ENCODE data around the gene PRPF38B. TPM values are rescaled to one million over a fixed set of nuclear protein-coding genes. Genes with fewer than 3 reads are reported as not detected.

Gene PRPF38B
- total RNA-seq, 1 experiment from 2014 or later, result 50.5 TPM

DNA sequence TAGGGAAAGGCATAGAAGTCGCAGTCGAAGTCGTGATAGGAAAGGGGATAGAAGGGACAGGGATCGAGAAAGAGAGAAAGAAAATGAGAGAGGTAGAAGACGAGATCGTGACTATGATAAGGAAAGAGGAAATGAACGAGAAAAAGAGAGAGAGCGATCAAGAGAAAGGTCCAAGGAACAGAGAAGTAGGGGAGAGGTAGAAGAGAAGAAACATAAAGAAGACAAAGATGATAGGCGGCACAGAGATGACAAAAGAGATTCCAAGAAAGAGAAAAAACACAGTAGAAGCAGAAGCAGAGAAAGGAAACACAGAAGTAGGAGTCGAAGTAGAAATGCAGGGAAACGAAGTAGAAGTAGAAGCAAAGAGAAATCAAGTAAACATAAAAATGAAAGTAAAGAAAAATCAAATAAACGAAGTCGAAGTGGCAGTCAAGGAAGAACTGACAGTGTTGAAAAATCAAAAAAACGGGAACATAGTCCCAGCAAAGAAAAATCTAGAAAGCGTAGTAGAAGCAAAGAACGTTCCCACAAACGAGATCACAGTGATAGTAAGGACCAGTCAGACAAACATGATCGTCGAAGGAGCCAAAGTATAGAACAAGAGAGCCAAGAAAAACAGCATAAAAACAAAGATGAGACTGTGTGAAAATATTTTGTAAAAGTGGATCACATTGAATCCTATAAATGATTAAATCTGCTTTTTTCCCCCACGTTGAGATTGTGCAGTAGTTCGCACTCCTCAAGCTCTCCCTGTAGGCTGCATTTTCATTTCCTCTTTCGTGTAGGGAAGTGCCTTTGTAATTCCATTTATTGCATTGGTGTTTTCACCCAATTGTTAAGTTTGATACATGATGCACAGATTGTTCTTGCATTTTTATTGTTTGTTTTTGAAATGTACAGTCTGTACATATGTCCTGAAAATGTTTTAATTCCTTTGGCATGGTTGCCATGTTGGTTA, 7.5 kb downstream of the PRPF38B start (continued):
- TF ChIP-seq, protein P1, sequence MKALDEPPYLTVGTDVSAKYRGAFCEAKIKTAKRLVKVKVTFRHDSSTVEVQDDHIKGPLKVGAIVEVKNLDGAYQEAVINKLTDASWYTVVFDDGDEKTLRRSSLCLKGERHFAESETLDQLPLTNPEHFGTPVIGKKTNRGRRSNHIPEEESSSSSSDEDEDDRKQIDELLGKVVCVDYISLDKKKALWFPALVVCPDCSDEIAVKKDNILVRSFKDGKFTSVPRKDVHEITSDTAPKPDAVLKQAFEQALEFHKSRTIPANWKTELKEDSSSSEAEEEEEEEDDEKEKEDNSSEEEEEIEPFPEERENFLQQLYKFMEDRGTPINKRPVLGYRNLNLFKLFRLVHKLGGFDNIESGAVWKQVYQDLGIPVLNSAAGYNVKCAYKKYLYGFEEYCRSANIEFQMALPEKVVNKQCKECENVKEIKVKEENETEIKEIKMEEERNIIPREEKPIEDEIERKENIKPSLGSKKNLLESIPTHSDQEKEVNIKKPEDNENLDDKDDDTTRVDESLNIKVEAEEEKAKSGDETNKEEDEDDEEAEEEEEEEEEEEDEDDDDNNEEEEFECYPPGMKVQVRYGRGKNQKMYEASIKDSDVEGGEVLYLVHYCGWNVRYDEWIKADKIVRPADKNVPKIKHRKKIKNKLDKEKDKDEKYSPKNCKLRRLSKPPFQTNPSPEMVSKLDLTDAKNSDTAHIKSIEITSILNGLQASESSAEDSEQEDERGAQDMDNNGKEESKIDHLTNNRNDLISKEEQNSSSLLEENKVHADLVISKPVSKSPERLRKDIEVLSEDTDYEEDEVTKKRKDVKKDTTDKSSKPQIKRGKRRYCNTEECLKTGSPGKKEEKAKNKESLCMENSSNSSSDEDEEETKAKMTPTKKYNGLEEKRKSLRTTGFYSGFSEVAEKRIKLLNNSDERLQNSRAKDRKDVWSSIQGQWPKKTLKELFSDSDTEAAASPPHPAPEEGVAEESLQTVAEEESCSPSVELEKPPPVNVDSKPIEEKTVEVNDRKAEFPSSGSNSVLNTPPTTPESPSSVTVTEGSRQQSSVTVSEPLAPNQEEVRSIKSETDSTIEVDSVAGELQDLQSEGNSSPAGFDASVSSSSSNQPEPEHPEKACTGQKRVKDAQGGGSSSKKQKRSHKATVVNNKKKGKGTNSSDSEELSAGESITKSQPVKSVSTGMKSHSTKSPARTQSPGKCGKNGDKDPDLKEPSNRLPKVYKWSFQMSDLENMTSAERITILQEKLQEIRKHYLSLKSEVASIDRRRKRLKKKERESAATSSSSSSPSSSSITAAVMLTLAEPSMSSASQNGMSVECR (CRISPR knock-in tag; IDR thresholded peaks at IDR 0.05; ENCODE audit: borderline replicate concordance), result no peak
- TF ChIP-seq ZNF423 (CRISPR knock-in tag; IDR thresholded peaks at IDR 0.05) (no peak), ZNF138 (CRISPR knock-in tag; conservative IDR thresholded peaks at IDR 0.05) (no peak), JUN (CRISPR knock-in tag; IDR thresholded peaks at IDR 0.05) (no peak), ESRRA (CRISPR knock-in tag; IDR thresholded peaks at IDR 0.05; ENCODE audit: borderline replicate concordance) (no peak), FOXJ3 (CRISPR knock-in tag; IDR thresholded peaks at IDR 0.05; ENCODE audit: borderline replicate concordance) (no peak), ZNF416 (CRISPR knock-in tag; IDR thresholded peaks at IDR 0.05) (no peak)
- TF ChIP-seq, protein P2, sequence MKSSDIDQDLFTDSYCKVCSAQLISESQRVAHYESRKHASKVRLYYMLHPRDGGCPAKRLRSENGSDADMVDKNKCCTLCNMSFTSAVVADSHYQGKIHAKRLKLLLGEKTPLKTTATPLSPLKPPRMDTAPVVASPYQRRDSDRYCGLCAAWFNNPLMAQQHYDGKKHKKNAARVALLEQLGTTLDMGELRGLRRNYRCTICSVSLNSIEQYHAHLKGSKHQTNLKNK (CRISPR knock-in tag; IDR thresholded peaks at IDR 0.05), result no peak
- TF ChIP-seq, protein P3, sequence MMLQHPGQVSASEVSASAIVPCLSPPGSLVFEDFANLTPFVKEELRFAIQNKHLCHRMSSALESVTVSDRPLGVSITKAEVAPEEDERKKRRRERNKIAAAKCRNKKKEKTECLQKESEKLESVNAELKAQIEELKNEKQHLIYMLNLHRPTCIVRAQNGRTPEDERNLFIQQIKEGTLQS (CRISPR knock-in tag; conservative IDR thresholded peaks at IDR 0.05), result no peak

DNA sequence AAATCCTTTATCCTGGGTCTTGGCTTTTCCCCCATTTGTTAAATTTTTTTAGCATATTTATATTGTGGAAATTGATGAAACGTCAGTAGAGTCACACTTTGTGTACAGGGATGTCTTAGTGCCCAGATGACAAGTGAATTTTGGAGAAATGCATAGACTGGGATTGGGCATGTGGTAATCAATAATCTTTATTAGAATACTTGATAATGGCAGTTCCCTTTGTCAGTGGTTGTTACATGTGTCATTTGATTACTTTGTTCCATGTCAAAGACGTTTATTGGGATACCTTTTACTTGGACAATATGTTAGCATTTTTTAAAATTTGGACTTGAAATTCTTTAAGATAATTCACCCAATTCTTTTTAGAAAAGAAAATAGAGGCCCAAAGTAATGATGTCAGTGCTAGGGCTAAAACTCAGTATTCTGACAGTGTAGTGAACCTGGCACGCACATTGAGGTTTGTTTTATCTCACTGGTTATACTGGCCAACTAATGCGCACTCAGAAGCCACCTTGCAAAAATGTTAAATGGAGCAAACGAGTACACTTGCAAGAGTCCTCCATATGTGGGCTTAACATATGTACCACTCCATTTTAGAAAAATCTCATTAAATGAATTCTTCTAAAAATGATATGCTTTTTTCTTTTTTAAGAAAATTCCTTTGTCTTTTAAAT, 9.2 kb downstream of the PRPF38B start:
- no peaks in the 10 kb centered on the region for H3K27me3 Mint-ChIP-seq (ENCODE audit: low read depth)
- ChIA-PET POLR2A (no interaction called here), CTCF (no interaction called here)
- no peak overlapping the region for H3K4me3 Mint-ChIP-seq
- ATAC-seq (no peak), DNase-seq (ENCODE audit: low spot score) (no peak)
- no peak overlapping the region for H3K27ac Mint-ChIP-seq
- no peaks in the 10 kb centered on the region for H3K4me1 Mint-ChIP-seq
- peaks cover 56% of the 10 kb centered on the region for H3K36me3 Mint-ChIP-seq
- no peaks in the 10 kb centered on the region for H3K9me3 Mint-ChIP-seq
- TF ChIP-seq, protein P4, sequence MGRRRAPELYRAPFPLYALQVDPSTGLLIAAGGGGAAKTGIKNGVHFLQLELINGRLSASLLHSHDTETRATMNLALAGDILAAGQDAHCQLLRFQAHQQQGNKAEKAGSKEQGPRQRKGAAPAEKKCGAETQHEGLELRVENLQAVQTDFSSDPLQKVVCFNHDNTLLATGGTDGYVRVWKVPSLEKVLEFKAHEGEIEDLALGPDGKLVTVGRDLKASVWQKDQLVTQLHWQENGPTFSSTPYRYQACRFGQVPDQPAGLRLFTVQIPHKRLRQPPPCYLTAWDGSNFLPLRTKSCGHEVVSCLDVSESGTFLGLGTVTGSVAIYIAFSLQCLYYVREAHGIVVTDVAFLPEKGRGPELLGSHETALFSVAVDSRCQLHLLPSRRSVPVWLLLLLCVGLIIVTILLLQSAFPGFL (CRISPR knock-in tag; IDR thresholded peaks at IDR 0.05; ENCODE audit: borderline replicate concordance), result no peak
- TF ChIP-seq RELA (CRISPR knock-in tag; IDR thresholded peaks at IDR 0.05; ENCODE audit: borderline replicate concordance) (no peak), HMGA2 (CRISPR knock-in tag; IDR thresholded peaks at IDR 0.05) (no peak), FOXK1 (CRISPR knock-in tag; IDR thresholded peaks at IDR 0.05) (no peak), RORB (CRISPR knock-in tag; IDR thresholded peaks at IDR 0.05) (no peak), PRRX2 (CRISPR knock-in tag; IDR thresholded peaks at IDR 0.05) (no peak), OVOL2 (CRISPR knock-in tag; IDR thresholded peaks at IDR 0.05; ENCODE audit: borderline replicate concordance) (no peak), ZNF121 (CRISPR knock-in tag; IDR thresholded peaks at IDR 0.05) (no peak), SOX15 (CRISPR knock-in tag; IDR thresholded peaks at IDR 0.05) (no peak), ZNF416 (CRISPR knock-in tag; IDR thresholded peaks at IDR 0.05) (no peak), ELF4 (CRISPR knock-in tag; IDR thresholded peaks at IDR 0.05; ENCODE audit: low read depth) (no peak), TEAD1 (CRISPR knock-in tag; IDR thresholded peaks at IDR 0.05) (no peak)
- TF ChIP-seq, protein P5, sequence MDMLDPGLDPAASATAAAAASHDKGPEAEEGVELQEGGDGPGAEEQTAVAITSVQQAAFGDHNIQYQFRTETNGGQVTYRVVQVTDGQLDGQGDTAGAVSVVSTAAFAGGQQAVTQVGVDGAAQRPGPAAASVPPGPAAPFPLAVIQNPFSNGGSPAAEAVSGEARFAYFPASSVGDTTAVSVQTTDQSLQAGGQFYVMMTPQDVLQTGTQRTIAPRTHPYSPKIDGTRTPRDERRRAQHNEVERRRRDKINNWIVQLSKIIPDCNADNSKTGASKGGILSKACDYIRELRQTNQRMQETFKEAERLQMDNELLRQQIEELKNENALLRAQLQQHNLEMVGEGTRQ (CRISPR knock-in tag; IDR thresholded peaks at IDR 0.05), result no peak
- TF ChIP-seq, protein P6, sequence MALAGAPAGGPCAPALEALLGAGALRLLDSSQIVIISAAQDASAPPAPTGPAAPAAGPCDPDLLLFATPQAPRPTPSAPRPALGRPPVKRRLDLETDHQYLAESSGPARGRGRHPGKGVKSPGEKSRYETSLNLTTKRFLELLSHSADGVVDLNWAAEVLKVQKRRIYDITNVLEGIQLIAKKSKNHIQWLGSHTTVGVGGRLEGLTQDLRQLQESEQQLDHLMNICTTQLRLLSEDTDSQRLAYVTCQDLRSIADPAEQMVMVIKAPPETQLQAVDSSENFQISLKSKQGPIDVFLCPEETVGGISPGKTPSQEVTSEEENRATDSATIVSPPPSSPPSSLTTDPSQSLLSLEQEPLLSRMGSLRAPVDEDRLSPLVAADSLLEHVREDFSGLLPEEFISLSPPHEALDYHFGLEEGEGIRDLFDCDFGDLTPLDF (CRISPR knock-in tag; IDR thresholded peaks at IDR 0.05), result no peak
- TF ChIP-seq, protein P7, sequence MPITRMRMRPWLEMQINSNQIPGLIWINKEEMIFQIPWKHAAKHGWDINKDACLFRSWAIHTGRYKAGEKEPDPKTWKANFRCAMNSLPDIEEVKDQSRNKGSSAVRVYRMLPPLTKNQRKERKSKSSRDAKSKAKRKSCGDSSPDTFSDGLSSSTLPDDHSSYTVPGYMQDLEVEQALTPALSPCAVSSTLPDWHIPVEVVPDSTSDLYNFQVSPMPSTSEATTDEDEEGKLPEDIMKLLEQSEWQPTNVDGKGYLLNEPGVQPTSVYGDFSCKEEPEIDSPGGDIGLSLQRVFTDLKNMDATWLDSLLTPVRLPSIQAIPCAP (CRISPR knock-in tag; IDR thresholded peaks at IDR 0.05), result no peak

Data from WTC11 (cell line).